ENCODE results near the gene CFAP46.

The CFAP46 gene

GRCh38 chr10:132879408-132880127, 62.8 kb downstream of the CFAP46 start:
- no peak for DNase-seq (ENCODE audit: low spot score)

GRCh38 chr10:132878730-132879407, 63.5 kb downstream of the CFAP46 start:
- no peak for DNase-seq (ENCODE audit: low spot score)

DNA sequence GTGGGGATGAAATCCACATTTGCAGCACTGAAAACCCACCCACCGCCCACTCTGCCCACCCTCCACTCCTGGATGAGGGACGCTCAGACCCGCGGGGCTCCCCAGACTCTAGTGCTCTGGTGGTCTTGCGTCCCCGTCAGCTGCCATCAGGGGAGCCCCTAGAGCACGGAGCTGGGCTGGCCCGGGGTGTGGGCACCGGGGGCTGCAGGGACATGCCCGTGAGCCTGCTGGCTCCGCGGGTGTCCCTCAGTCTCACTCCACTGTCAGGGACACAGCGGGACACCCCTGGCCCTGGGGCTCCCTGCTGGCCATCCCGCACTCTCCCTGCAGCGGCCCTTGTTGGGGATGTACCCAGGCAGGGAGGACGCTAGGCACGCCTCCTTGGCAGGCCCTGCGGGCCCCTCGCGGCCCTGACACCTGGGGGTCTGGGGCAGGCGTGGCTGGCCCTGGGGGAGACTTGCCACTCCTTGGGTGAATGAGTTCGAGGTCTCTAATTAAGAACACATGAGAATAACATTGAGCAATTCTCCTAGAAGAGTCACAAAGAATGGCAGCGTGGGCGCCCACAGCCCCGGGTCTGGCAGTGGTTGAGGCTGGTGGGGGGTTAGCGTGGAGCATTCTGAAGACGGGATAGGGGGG, 64.2 kb downstream of the CFAP46 start:
- no peak for DNase-seq (ENCODE audit: low spot score)

- no peak for DNase-seq (ENCODE audit: low spot score)
Measured at GRCh38 chr10:132877473-132877872, 64.9 kb downstream of the CFAP46 start.

GRCh38 chr10:132876993-132877431, 65.4 kb downstream of the CFAP46 start:
- DNase-seq (ENCODE audit: low spot score) = no peak

DNA sequence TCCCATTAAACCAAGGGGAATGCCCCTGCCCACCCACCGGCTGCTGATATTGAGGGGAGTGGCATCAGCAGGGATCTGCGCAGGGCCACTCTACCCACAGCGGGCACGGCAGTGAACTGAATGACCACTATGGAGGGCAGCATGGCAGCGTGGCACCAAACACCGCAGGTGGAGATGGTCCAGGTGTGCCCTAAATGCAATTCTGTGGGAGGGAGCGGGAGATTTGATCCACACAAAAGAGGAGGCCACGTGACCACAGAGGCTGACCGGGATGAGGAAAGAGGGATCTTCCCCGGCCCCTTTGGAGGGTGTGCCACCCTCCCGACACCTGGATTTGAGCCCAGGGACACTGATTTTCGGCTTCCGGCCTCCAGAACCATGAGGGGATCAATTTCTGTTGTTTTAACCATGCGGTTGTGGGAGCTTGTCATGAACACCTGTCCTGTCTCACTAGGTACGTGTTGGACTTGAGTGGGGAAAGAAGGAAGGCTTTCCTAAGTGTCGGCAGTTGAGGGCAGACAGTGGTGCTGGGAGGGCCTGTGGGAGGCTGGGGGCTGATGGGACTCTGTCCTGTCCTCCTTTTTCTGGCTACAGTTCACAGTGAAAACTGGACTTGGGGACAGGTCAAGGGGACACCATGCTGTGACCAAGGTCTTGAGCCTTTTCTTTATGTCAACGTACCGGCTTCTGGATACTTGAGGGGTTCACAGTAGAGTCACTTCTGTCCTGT, 66.1 kb downstream of the CFAP46 start:
- DNase-seq (ENCODE audit: low spot score) = no peak

GRCh38 chr10:132875435-132875834, 66.9 kb downstream of the CFAP46 start:
- no peak for DNase-seq (ENCODE audit: low spot score)

DNA sequence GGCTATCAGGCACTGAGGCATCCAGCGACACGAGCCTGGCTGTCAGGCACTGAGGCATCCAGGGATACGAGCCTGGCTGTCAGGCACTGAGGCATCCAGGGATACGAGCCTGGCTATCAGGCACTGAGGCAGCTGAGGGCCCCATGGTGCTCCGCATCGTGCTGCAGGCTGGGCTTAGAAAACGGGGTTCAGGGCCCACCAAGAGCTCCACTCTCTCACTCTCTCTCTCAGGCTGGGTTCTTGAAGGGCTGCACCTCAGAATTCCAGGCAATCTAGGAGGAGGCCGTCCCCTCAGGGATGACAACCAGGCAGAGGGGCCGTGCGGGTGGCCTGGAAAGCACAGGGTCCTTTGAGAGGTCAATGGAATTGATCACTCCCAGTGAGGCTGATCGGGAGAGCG, 69.0 kb downstream of the CFAP46 start:
- no peak for DNase-seq (ENCODE audit: low spot score)

DNA sequence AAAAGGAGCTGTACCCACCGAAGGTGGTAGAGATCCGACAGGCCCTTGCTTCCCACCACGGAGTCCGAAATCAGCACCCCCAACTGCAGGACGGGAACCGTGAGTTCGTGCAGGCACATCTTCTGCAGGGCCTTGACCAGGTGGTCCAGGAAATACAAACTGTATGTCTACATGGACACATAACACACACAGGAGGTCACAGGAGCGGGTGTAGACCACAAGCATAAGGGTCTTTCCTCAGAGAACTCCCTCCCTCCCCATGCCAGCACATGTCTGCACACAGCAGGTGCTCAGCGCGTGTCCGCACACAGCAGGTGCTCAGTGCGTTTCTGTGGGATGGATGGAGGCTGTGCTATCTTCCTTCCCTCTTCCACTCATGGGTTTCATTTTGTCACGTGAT, 69.7 kb downstream of the CFAP46 start:
- no peak for DNase-seq (ENCODE audit: low spot score)

GRCh38 chr10:132870426-132870825, 71.9 kb downstream of the CFAP46 start:
- DNase-seq (ENCODE audit: low spot score) = no peak

DNA sequence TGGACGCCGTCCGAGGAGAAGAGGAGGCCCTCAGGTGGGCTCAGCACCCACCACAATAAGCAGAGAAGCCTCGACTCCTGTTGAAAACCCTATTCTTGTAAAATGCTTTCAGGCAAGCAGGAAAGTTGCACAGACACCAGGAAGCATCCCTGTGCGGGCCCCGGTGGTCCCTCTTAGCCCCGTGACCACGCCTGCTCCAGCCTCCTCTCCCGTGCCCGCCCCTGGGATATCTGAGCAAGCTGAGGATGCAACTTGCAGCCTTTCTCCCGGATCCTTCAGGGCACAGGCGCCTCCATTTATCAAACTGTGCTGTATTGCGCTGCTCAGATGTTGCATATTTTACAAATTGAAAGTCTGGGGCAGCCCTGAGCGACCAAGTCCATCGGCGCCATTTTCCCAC, 72.7 kb downstream of the CFAP46 start:
- no peak for DNase-seq (ENCODE audit: low spot score)

DNA sequence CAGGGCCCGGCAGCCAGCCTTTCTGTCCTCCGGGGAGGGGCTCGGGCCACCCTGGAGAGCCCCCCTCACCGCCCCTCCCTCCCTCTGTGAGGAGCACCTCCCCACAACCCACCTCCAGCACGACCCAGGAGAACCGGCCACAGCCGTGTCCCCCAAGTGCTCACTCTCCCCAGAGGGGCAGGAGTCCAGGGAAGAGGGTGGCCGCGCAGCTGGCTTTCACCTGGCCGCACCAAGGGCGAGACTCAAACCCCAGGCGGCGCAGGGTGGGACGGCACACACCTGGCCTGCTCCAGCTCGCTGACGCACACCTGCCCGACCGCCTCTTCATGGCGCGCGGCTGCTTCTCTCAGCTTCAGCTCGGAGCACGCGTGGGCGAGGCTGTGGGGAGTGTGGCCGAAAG, 73.4 kb downstream of the CFAP46 start:
- no peak for DNase-seq (ENCODE audit: low spot score)

DNA sequence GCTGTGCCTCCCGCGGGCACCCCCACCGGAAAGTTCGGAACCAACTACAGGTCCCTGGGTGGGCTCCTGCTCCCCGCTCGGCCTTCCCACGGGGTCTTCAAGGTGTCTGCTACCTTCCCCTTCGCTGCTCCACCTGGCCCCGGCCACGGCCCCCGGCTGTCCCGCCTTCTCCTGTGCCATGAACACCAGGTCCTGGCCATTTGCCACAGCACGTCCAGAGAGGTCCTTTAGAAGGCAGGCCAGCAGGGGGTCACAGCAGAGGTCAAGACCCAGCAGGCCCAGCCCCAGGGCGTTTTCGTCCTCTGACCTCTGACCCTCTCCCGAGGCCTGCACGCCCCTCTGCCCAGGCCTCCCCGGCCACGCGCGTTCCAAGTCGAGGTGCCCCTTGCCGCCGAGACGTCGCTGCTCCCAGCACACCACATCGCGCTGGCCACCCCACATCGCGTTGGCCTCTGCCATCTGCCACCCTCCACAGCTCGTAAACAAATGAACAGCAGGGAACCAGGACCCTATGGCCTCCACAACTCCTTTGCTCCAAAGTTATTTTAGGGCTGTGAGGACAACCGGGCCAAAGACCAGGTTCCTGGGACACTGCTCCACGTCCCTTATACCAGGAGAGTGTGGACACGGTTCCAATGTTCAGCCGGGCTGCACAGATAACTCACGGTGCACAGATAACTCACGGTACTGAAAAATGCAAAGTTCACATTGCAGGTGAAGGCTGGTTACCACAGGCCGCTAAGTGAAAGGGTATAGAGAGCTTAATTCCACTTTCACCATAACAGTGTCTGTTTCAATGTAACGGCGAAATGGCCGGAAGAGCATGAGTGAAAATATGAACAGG, 74.3 kb downstream of the CFAP46 start:
- DNase-seq (ENCODE audit: low spot score) = no peak

DNA sequence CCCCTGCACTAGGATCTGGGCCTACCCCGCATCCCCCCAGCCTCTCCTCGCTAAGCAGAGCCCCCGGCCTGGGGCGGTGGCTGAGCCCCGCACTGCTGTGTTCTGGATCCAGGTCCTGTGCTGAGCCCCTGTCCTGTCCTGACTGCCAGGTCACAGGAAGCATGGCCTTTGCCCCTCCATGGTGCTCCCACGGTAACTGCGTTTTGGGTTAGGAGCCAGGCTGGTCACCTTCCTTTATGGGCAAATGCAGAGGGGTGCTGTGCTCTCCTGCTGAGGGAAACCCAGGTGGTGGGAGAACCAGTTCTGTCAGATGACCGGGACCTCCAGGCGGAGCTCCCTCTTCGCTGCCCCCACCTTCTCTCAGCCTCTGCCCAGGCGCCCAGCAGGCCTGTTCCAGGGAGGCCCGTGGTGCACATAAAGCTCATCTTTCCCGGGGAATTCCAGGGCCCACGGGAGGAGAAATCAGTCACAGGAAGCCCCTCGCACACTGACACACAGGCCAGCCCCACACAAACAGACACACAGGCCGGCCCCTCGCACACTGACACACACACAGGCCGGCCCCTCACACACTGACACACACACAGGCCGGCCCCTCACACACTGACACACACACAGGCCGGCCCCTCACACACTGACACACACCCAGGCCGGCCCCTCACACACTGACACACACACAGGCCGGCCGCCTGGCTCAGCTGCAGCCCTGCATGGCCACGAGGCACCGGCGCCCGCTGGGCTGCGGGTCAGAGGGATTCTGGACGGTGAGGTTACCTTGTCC, 75.6 kb downstream of the CFAP46 start:
- no peak for DNase-seq (ENCODE audit: low spot score)

GRCh38 chr10:132865851-132866600, 76.3 kb downstream of the CFAP46 start:
- no peak for DNase-seq (ENCODE audit: low spot score)

GRCh38 chr10:132865171-132865631, 77.2 kb downstream of the CFAP46 start:
- DNase-seq (ENCODE audit: low spot score) = no peak

GRCh38 chr10:132862485-132863420, 79.6 kb downstream of the CFAP46 start:
- DNase-seq (ENCODE audit: low spot score) = no peak

DNA sequence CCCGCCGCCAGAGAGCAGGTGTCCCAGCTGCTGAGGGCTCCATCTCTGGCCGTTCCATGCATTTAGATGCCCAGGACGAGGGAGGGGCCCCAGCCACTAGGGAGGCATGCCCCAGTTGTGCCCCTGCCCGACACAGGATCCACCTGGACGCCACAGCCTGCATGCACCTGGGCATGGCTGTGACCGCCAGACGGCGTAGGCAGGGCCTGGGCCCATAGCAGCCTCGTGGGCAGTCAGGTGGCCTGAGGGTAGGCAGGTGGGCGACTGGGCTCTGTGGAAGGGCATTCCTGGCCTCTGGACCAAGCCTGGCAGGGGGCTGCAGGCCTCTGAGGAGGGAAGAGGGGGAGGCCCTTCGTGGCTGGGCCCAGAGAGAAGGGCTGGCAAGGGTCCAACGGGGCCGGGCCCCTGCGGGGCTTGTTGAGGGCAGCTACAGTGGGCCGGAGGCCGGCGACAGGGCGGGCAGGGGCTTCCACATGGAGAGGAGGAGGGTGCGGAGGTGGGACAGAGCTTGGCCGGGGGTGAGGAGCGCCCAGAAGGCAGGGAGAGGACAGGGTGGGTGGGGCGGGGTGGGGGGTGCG, 80.4 kb downstream of the CFAP46 start:
- DNase-seq (ENCODE audit: low spot score) = no peak

Data from hepatic stellate cell (primary cell).